HG03442 (cell line): Measurements from ENCODE around the gene PPCS.
"Not testable (repeated sequence)": the region's sequence is repeated elsewhere in the genome, so short reads cannot be mapped to it uniquely, and the experiment has no call there.

Source experiments
- ATAC-seq: cut with Tn5 transposase; IDR thresholded peaks from one replicate; pipeline ENCODE4 v1.9.1; 2021; ENCODE audit warnings: mild to moderate bottlenecking, moderate library complexity; ENCODE audit not compliant: unreplicated experiment

The PPCS gene

DNA sequence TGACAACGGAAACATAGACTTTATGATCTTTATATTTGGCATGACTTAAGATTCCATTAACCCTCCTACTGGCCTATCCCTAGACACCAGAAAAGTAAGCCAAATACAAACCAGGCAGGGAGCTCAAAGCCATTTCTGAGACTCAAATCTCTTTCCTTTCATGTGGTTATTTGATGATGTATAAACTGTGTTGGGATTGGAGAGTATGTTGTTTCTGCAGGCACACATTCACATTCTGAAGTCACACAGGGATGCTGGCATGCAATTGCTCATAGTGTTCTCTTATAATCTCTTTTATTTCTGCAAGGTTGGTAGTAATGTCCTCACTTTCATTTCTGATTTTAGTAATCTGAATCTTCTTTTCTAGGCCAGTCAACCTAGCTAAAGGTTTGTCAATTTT lies 6.3 kb upstream of the PPCS start:
- no peak for ATAC-seq

DNA sequence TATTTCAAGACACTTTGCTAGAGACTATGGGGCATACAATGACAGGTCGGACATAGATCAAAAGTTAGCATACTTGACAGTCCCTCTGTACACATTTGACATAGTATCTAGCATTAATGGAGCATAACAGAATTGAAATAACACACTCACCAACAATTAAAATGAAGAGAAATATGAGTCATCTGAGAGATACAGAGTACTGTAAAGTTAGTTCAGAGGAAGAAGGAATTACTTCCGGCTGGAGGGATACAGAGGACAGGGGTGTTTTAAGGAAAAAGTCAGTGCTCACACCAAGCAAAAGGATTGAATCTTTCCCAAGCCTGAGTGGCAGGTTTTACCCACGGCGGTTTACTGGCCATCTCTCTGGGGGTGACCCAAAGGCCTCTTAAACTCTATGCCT lies 3.0 kb upstream of the PPCS start:
- no peak for ATAC-seq

DNA sequence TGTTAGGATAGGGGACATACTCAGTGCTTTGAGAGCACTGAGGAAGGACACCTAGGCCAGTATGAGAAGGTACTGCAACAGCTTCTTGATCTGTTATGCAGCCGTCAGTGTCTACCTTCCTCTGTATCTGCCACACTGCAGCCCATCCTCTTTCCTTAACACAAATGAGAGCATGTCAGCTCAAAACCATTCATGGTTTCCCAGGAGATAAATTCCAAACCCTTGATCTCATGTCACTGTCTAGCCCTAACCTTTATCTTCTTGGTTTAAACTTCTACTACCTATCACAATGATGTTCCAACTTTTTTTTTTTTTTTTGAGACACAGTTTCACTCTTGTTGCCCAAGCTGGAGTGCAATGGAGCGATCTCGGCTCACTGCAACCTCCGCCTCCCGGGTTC lies 1.9 kb upstream of the PPCS start:
- ATAC-seq, result no peak

DNA sequence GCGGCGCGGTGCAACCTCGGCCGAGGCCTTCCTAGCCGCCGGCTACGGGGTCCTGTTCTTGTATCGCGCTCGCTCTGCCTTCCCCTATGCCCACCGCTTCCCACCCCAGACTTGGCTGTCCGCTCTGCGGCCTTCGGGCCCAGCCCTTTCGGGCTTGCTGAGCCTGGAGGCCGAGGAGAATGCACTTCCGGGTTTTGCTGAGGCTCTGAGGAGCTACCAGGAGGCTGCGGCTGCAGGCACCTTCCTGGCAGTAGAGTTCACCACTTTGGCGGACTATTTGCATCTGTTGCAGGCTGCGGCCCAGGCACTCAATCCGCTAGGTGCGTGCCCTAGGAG lies 379 bp downstream of the PPCS start:
- peak; percentile 55 for ATAC-seq

DNA sequence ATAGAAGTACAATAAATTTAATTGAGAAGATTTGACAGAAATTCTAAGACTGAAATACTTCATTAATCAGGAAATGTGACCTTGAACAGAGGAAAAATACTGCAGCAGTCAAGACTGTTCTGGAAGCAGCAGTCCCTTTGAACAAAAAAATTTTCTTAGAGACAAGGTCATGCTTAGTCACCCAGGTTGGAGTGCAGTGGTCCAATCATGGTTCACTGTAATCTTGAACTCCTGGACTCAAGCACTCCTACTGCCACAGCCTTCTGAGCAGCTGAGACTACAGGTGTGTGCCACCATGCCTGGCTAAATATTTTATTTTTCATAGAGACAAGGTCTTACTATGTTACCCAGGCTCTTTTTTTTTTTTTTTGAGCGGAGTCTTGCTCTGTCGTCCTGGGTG lies 4.9 kb downstream of the PPCS start:
- ATAC-seq, result no peak

DNA sequence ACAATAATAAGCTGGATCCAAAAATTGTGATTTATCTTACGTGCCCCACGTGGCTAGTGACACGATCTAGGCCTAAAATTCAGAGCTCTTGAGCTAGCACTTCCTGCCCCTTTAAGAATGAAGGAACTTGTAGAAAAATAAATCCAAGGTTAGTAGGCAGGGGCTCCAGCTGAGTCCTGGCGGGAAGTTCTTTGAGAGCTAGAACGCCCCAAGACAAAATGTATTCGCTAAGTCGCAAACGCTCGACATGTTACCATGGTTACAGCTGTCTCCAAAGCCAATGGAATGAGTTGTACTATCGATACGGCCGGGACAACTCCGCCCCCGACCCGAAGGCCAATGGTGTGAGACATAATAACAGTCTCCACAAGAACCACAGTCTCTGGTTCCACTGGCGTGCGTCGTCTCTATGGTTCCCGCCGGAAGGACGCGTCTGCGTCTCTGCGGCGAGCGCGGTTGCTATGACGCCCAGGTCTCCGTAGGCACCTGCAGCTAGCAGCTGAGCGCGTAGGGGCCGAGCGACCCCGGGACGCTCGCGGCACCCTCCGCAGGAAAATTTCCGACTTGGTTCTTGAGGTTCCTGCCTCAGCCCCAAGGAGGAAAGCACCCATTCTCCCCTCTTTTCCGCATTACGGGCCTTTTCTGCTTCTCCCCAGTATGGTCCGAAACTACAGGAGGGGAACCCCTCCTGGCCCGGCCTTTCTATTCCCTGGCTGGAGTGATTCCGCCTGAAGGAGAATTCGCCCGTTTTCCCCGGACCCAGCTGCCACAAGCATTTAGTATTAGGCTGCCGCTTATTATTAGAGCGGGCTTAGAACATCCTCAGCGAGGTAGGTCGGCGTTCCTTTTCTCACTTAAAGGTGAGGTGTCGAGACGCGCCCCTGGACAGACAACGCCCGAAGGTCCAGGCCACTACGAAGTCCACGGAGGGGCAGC lies 6.8 kb downstream of the PPCS start, which contains the start of gene CCDC30:
TSS of gene CCDC30 (plus strand) at position 459 of the 936 bp plus-strand sequence. CDS start 17,266 bp downstream, outside the sequence.
- peak; percentile 98 for ATAC-seq

DNA sequence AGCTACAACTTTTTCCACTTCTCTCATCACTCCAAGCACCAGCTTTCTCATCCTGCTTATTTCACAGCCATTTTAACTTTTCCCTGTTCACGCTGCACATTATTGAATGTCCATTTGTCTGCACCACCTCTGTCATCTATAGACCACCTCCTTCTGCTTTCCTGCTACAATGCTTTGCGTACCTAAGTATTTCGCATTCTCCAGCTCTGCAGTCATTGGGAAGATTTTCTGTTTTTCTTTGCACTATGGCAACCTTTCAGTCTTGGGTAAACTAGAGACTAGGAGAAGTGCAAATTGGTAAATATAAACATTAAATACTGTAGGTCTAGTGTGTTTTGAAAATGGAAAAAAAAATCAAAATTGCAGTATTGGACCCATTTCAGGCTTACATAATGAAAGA lies 7.6 kb downstream of the PPCS start:
- ATAC-seq, result no peak

DNA sequence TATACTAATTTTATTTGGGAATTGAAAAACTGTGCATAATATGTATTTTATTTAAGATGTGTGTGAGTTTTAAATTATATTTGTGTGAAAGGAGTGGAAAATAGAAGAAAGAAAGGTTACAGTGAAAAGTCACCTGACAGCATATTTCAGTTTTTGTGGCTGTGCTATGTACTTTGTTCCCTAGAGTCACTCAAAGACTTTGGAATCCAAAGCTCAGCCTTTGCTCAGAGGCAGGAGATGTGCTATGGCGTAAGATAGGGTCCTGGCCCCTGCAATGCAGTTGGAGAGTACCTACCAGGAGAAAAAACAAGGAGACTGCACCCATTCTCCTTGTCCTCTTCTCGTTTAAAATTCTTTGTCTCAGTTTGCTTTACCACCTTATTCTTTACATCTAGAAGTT lies 9.7 kb downstream of the PPCS start:
- ATAC-seq, result no peak

DNA sequence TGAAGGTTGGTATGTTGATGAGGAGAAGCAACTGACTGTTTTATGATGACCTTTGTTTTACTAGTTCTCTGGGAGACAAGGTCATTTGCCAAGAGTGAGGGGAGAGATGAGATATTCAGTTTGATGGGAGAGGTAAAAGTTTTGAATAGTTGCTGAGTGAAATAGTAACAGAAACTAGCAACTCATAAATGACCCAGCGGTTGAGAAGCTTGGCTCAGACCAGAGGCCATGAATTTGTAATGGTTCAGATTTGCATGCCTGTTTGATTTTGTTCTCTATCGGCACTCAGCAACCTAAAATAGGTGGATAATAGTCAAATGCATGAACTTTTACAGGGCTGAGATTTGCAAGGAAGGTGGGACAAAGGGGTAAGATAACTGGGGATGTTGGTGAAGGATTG lies 13.4 kb downstream of the PPCS start:
- no peak for ATAC-seq

DNA sequence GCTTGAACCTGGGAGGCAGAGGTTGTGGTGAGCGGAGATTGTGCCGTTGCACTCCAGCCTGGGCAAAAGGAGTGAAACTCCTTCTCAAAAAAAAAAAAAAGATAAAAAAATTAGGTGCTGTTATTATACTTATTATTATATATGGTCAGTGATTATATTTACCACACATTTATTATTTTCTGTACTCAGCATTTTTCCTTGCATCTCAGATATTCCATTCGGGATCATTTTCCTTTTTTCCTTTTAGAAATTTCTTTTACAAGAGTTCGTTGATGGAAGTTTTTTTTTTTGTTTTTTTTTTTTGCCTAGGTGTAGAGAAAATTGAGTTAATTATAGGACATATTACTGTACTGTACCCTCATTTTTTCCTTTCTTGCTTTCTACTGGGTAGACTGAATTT lies 20.3 kb downstream of the PPCS start:
- no peak for ATAC-seq

DNA sequence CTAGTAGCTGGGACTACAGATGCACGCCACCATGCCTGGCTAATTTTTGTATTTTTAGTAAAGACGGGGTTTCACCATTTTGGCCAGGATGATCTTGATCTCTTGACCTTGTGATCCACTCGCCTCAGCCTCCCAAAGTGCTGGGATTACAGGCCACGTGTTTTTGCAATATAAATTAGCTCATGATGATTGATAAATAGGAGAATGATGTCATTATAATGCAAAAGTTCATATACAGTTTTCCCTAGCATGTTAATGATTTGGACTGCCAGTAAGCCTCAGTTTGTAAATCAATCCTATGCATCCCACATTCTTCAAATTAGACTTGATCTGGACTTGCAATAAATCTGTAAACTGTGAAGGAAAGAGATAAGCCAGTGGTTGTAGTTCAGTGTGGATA lies 21.0 kb downstream of the PPCS start:
- not testable (repeated sequence) for ATAC-seq

DNA sequence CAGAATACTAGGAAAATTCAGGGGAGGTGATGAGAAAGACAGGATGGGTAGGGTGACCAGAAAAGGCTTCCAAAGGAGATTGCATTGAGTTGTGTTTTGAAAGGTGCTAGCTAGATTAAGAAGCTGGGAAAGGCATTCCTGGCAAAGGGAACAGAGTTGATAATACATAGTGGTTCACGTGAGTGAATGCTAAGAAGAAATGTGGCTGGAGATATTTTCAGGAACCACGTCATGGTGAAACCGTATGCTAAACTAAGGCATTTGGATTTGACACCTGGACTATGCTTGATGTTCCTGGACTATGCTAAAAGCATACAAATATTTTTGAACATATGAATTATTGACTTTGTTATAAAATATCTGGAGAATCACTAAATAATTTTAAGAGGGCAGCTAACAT lies 21.4 kb downstream of the PPCS start:
- no peak for ATAC-seq

DNA sequence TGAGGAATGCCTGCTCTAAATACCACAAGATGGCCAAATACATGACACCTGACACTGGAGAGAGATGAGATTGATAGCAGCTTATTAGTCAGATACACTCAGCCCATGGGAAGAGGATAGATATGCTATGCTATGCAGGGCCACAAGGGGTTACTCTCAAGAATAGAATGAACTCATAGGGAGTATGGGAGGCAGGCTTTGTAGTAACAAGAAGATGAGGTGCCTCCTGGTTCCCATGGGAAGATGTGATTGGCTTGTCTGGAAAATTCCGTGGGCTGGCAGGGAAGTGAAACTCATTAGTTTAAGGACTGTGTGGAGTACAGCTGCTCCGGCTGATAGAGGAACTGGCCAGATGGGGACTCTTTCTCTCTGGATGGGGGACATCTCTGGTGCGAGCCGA lies 23.3 kb downstream of the PPCS start:
- ATAC-seq, result no peak

DNA sequence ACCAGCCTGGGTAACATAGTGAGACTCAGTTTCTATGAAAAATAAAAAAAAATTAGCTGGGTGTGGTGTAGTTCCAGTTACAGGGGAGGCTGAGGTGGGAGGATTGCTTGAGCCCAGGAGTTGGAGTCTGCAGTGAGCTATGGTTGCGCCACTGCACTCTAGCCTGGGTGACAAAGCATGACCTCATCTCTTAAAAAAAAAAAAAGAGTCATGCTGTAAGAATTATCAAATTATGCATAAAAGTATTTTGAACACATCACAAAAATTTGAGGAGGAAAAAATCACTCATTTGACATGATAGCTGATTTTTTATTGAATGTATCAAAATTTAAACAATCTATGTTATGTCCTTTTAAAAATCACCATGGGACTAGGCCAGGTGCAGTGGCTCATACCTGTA lies 24.6 kb downstream of the PPCS start:
- no peak for ATAC-seq

DNA sequence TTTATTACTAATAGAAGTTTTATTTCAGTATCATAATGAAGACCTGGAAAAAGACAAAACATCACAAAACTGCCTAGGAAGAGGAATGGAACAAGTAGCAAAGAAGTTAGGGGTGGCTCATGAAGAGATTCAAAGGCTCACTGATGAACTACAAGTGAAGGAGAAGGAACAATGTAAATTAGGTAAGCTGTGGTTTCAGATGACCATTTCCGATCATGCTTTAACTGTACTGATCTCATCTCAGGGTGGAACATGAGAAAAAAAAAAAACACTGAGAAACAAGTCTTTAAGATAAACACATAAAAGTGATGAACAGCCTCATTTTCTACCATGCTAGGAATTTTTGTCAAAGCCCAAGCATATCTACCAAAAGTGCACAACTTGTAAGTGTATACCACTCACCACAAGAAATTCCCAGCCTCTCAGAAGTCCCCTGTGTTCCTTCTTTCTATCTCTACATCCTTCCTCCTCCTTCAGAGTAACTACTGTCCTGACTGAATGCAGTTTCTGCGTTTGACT lies 26.4 kb downstream of the PPCS start:
- no peak for ATAC-seq

DNA sequence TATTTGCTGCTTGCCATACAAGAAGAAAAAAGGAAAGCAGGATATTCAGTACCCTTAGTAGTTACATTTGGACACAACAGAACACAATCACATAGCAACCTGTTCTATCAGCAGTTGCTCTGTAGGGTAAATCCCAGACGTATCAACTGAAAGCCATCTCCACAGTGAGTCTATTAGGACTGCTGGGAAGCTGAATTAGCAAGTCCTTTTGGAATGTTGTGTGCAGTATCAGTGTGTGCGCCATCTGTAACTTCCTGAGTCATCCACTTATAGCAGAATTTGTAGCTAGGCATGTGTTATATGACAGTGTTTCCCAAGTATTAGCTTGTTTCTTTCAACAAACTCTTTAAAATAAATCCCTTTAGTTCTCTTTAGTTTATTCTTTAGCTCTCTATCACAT lies 28.0 kb downstream of the PPCS start:
- ATAC-seq, result no peak

DNA sequence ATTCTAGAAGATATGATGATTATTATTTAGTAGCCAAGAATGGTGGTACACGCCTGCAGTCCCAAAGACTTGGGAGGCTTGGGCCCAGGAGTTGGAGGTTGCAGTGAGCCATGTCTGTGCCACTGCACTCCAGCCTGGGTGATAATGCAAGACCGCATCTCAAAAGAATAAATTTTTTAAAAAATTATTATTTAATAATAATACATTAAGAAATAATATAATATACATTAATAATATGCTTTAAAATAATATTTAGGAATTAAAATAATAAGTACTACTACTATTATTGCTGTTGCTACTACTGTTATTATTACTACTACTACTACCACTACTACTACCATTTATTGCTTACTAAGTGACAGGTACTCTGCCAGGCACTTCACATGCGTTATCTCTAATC lies 33.9 kb downstream of the PPCS start:
- ATAC-seq, result no peak

DNA sequence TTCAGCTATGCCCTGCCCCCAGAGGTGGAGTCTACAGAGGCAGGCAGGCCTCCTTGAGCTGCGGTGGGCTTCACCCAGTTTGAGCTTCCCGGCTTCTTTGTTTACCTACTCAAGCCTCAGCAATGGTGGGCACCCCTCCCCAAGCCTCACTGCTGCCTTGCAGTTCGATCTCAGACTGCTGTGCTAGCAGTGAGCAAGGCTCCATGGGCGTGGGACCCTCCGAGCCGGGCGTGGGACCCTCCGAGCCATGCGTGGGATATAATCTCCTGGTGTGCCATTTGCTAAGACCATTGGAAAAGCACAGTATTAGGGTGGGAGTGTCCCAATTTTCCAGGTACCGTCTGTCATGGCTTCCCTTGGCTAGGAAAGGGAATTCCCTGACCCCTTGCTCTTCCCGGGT lies 45.7 kb downstream of the PPCS start:
- not testable (repeated sequence) for ATAC-seq

DNA sequence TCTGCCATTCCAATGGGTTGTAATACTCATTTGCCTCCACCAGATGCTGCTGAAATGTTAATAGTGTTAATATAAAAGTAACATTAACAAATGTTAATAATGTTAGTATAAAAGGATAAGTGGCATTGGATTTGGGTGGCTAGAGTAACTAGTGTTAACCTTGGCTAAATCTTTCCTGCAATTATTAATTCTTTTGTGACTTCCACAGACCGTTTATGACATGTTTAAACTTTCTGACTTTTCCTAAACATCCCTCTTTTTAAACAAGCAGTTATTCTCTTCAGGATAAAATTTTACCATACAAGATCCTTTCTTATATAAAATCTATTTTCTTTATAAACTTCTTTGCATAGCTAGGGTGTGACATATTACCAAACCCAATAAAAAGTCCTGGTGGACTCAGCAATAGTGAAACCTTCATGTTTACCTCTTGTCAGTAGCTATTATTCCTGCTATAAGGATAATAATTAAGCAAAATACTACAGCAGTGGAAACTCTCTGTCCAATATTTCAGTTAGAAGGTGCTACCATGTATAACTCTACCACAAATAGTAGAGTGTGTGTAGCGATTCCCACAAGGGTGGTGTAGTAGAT lies 48.3 kb downstream of the PPCS start:
- no peak for ATAC-seq

DNA sequence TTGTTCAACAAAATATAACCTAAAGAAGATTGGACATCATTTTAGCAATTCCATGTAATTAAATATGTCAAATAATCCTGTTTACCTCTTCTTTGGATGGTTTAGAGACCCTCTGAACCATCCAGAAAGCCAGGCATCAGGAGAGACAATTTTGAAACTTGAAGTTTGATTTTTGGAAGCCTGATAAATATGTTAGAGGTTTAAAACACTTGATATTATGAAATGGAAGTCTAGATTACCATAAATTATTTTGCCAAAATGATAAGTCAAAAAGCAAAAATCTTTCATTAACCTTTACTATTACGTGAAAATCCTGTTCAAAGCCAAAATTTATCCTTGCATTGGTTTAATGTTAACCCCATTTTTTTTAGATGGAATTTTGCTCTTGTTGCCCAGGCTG lies 50.2 kb downstream of the PPCS start:
- no peak for ATAC-seq
